OCI-LY3 (cell line): ENCODE measurements around the gene FRMD3.

ENCODE experiments used
- H2AFZ ChIP-seq: fragments of 200-600, 300-600 bp; shearing (Covaris generic); 2 replicates; pipeline ENCODE4 v1.6.0; 2014; ENCODE audit warnings: antibody characterized with exemption, low read depth, low read length
- H3K27ac ChIP-seq: fragments of 200-600, 300-600 bp; sonication (generic); 2 replicates; pipeline ENCODE4 v1.5.1; 2014; ENCODE audit warnings: mild to moderate bottlenecking, low read length, moderate library complexity, mixed read lengths
- H3K27me3 ChIP-seq: fragments of 200-600, 300-600 bp; sonication (generic); 2 replicates; pipeline ENCODE4 v1.6.1; 2014; ENCODE audit warnings: low read depth, low read length, mixed read lengths
- H3K36me3 ChIP-seq: fragments of 200-600, 300-600 bp; sonication (generic); replicated peaks from 2 replicates; pipeline ENCODE3; 2014; ENCODE audit warnings: low read depth, low read length, mixed read lengths
- H3K4me1 ChIP-seq: fragments of 300-600, 200-600 bp; sonication (generic); 2 replicates; pipeline ENCODE4 v1.6.1; 2014; ENCODE audit warnings: low read length, mixed read lengths
- H3K4me2 ChIP-seq: fragments of 200-600, 300-600 bp; sonication (generic); 2 replicates; pipeline ENCODE4 v1.6.1; 2014; ENCODE audit warnings: low read length, mixed read lengths
- H3K4me3 ChIP-seq: fragments of 300-600, 200-600 bp; sonication (generic); 2 replicates; pipeline ENCODE4 v1.5.1; 2014; ENCODE audit warnings: antibody characterized with exemption, mild to moderate bottlenecking, low read length, moderate library complexity
- H3K79me2 ChIP-seq: fragments of 300-600, 200-600 bp; shearing (Covaris generic); 2 replicates; pipeline ENCODE4 v1.6.1; 2014; ENCODE audit warnings: mild to moderate bottlenecking, low read length, mixed read lengths
- H3K9ac ChIP-seq: fragments of 300-600, 200-600 bp; shearing (Covaris generic); 2 replicates; pipeline ENCODE4 v1.6.0; 2014; ENCODE audit warnings: mild to moderate bottlenecking, low read length, moderate library complexity
- H3K9me3 ChIP-seq: fragments of 200-600, 300-600 bp; shearing (Covaris generic); 2 replicates; pipeline ENCODE4 v1.6.1; 2014; ENCODE audit warnings: low read length, mixed read lengths; ENCODE audit not compliant: insufficient read depth
- H4K20me1 ChIP-seq: fragments of 200-600, 300-600 bp; sonication (generic); 2 replicates; pipeline ENCODE4 v1.6.1; 2016; ENCODE audit warnings: low read length, mixed read lengths; ENCODE audit not compliant: insufficient read depth
- CTCF ChIP-seq: fragments of 200-600, 300-600 bp; sonication (generic); IDR thresholded peaks from 2 replicates; pipeline ENCODE4 v1.5.1; 2014; ENCODE audit warnings: antibody characterized with exemption, low read length, low read depth
- EZH2phosphoT487 ChIP-seq: fragments of 200-600 bp; shearing (Covaris generic); IDR thresholded peaks from 2 replicates; pipeline ENCODE4 v1.6.1; 2018; ENCODE audit warnings: antibody characterized with exemption, mixed run types, low read depth

FRMD3 gene

DNA sequence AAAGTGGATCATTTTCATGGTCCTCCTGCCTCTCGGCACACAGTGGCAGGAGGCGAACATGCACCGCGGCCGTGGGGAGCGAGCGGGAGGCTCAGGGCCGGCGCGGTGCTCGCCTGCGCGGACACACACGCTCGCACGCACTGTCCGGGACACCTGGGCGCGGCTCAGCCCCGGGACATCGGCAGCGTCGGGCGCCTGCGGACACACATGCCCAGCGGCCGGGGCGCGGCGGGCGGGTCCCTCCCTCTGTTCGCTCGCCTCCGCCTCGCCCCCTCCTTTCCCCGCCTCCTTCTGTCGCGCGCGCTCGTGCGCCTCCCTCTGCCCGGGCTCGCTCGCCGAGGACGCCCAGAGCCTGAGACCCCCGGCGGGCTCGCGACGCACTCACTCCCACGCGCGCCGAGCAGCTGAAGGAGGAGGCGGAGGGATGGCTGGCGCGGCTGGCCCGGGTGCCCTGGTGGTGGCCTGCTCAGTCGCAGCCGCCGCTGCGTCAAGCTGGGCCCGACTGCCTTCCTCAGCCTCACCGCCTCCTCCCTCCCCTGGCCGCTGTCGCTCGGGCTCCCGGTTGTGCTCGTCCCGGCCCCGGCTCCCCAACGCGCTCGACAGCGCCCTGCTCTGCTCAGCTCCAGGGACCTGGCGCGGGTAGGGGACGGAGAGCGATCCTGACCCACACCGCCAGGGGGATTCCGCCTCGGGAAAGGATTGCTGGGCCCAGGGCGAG, at the start of gene FRMD3:
TSS of gene FRMD3 (minus strand) at position 230 of the 718 bp plus-strand sequence. CDS start at position 60, 170 bp downstream.
- Histone ChIP-seq H3K4me2 (no peak within 1 kb of the TSS), H3K79me2 (no peaks in the 10 kb centered on the region), H3K27ac (no peak within 1 kb of the TSS), H4K20me1 (no peaks in the 10 kb centered on the region), H3K27me3 (no peaks in the 10 kb centered on the region), H3K9ac (no peak within 1 kb of the TSS), H3K36me3 (no peaks in the 10 kb centered on the region), H2AFZ (no peak within 1 kb of the TSS), H3K9me3 (no peaks in the 10 kb centered on the region), H3K4me3 (no peak within 1 kb of the TSS), H3K4me1 (no peaks in the 10 kb centered on the region)
- TF ChIP-seq CTCF, result no peak
- TF ChIP-seq EZH2phosphoT487, result no peak

- TF ChIP-seq CTCF, result no peak
- no peak for TF ChIP-seq EZH2phosphoT487
- H3K4me2 ChIP-seq, result no peak overlapping the region
Observed at GRCh38 chr9:83584995-83585394, 46.8 kb upstream of the FRMD3 start.

GRCh38 chr9:83583151-83584014, 45.2 kb upstream of the FRMD3 start:
- Histone ChIP-seq H3K27ac (no peak overlapping the region), H3K4me1 (no peaks in the 10 kb centered on the region), H4K20me1 (no peaks in the 10 kb centered on the region), H3K4me2 (no peak overlapping the region), H3K79me2 (no peaks in the 10 kb centered on the region), H3K4me3 (no peak overlapping the region), H3K27me3 (no peaks in the 10 kb centered on the region), H3K9ac (no peak overlapping the region), H2AFZ (no peak overlapping the region), H3K9me3 (no peaks in the 10 kb centered on the region), H3K36me3 (no peaks in the 10 kb centered on the region)
- TF ChIP-seq CTCF (peak; percentile 65), EZH2phosphoT487 (no peak)

More at GRCh38 chr9:83584995-83585394, 46.8 kb upstream of the FRMD3 start:
- Histone ChIP-seq H3K27ac (no peak overlapping the region), H3K36me3 (no peaks in the 10 kb centered on the region), H3K4me1 (no peaks in the 10 kb centered on the region), H3K4me3 (no peak overlapping the region), H3K27me3 (no peaks in the 10 kb centered on the region), H2AFZ (no peak overlapping the region), H3K9ac (no peak overlapping the region), H4K20me1 (no peaks in the 10 kb centered on the region), H3K9me3 (no peaks in the 10 kb centered on the region), H3K79me2 (no peaks in the 10 kb centered on the region)

DNA sequence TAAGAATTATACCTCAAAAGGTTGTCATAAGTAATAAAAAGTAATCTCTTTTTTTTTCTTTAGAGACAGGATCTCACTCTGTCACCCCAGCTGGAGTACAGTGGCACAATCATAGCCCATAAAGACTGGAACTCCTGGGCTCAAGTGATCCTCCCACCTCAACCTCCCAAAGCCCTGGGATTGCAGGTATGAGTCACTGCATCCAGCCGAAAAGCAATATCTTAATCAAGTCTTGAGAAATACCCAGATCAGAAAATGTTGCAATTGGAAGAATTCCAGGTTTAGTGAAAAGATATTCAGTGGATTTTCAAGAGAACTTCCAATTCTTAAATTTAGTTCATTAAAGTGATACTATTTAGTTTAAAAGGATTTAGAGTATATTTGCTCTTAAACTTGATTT, 43.8 kb upstream of the FRMD3 start:
- Histone ChIP-seq H3K79me2 (no peaks in the 10 kb centered on the region), H4K20me1 (no peaks in the 10 kb centered on the region), H3K27ac (no peak overlapping the region), H3K9ac (no peak overlapping the region), H3K4me2 (no peak overlapping the region), H3K27me3 (no peaks in the 10 kb centered on the region), H3K9me3 (no peaks in the 10 kb centered on the region; the same call in 1 of the 2 replicates), H3K4me1 (no peaks in the 10 kb centered on the region), H3K36me3 (no peaks in the 10 kb centered on the region), H3K4me3 (no peak overlapping the region), H2AFZ (no peak overlapping the region)
- TF ChIP-seq CTCF, result no peak
- TF ChIP-seq EZH2phosphoT487, result no peak
